HG02870 (cell line): ENCODE measurements around the gene CHRNA1.

Source experiments
- ATAC-seq: cut with Tn5 transposase; IDR thresholded peaks from one replicate; pipeline ENCODE4 v1.9.1; 2021; ENCODE audit warnings: mild to moderate bottlenecking, moderate library complexity; ENCODE audit not compliant: unreplicated experiment

The CHRNA1 gene

DNA sequence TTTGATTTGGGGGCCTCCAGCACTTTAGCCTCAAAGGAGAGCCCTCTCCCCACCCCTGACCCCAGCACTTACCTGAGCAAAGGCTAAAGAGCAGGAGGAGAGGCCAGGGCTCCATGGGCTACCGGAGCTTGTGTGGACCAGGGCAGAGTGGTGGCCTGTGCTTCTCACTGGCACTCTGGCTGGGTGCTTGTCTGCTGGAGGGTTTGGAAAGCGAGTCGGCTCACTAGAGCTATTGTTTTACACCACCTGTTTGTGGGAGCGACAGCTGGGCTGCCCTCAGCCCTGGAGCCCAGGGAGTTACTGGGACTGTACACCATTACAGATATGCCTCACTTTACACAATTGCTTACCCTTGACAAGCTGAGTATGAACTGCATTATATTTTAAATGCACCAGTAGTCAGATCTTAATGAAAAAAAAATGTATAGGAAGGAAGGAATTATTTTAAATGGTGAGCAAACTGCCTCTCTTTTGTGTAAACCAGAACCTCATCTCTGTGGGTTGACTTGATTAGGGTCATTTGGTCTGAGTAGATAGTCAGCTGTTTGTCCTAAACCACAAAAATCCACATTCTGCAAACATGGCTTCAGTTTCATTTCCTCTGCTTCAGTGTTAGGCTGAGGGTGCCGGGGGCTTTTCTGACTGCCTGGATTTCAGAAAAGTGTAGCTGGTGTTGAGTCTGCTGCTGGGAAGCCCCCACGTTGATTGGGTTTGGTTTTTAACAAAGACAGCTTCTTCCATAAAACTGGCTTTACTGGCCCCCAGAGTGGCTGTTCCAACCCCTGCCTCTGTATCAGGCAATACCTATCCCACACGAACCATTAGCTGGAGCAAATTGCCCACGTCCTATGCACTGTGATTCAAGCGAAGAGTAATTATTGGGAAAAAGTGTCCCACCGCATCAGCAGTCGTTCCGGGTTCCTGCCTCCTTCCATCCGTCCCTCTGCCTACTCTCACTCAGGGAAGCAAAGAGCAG, at the start of gene CHRNA1:
Gene CHRNA1 (minus strand): TSS at position 193 of the 976 bp plus-strand sequence. CDS start 78 bp downstream, at position 115.
- no peak for ATAC-seq

DNA sequence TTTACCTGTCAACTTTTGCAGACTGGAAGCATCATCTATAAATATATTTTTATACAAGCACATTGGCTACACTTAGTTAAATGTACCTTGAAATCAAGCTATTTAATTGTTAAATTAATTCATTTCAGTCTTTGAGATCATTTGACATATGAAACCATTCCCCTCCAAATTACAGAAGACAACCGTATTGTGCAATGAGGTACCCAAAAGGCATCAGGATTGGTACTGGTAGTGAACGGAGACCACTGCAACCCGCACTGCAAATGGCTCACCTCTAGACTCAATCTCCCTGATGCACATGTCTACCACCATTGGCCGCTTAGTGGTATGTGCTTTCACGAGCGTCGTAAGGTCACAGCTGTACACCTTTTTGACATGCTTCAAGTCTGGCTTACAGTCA, 47.8 kb upstream of the CHRNA1 start:
- ATAC-seq: no peak

DNA sequence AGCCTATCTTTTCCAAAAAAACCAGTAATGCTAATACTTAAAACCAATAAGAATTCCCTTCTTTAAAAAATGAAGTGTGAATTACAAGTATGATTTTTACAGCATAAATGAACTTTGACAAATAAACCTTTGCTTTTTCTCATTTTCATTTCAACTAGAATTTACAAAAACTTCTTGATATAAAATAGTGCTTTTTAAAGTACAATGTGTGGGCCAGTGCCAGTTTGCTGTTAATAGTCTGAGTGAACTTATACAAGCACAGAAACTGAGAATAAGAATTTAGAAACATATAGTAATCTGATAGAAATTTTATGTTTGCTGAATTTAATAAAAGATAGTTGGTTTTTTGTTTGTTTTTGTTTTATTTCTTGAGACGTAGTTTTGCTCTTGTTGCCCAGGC, 43.7 kb upstream of the CHRNA1 start:
- no peak for ATAC-seq

DNA sequence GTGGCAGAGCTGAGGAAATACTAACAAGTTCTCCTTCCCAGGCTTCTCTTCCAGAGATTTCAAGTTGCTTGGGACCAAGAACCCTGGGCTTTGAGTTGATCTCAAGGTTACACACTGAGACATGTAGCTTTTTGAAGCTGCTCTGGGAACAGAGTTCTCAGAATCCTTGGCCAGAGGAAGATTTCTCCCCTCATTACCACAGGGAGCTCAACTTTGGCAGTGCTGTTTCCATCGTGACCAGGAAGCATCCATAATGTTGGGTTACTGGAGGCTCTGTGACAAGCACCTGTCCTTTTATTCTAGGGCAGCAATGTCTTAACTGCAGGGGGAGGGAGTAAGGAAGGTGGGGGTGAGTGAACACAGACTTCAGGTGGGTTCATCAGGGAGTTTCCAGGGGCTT, 41.5 kb upstream of the CHRNA1 start:
- no peak for ATAC-seq

DNA sequence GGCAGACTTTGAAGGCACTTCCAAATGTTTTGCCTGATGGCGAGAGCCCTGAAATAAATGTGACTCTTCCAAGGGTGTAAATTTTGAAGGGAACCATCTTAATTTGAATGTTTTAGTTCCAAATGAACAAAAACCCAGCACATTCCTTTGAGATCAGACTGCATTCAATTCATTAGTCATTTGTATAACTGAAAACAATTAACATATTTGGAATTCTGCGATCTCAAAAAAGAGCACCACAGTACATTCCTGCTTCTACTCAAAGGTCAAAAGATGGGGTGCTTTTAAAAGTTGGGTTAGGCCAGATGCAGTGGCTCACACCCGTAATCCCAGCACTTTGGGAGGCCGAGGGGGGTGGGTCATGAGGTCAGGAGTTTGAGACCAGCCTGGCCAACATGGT, 38.2 kb upstream of the CHRNA1 start:
- no peak for ATAC-seq

DNA sequence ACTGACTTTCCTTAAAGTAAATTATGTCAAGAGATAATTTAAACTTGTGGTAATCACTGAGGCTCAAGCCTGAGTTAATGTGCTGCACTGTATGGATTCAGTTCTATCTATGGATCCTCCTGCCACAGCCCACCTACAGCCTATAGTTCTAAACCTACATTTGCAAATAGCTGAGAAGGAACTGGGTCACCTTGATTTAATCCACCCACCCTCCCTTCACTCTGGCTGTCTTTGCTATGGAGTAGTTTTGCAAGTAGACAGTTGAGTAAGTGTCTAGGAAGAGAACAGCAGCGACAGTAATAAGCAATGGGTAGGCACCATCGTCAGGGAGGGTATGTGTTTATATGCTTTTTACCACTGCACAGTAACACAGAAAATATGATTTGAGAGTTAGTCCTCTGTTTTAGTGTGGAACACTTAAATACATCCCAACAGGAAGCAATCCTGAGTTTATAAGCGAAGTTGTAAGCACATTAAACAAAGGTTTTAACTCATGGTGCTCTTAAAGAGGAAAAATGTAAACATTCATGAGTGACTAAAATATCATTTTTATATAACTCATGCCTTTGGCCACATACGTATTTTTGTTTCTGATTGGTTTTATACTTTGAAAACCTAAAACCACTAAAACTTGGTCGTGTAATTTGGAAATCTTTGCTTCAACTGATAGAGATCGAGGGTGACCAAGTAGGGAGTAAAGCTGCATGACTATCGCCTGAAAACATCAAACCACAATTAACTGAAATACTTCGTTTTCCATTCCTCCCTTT, 36.3 kb upstream of the CHRNA1 start:
- ATAC-seq: no peak

DNA sequence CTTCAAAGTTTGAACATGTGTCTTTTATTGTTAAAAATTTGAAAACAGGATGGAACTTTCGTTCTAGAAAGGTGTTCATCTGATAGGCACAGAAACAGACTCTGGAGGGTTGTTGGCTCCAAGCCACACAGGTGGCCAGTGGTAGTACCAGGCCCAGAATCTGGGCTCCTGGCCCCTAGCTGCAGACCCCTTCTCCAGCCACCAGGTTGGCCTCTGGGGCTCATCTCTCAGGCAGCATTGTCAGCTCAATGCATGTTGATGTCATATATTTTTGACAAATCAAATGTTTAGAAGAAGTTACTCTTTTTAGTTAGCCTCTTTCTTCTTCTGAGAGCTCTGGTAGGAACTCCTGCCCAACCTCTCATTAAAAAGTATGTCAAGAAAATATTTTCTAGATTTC, 34.5 kb upstream of the CHRNA1 start:
- ATAC-seq: no peak

DNA sequence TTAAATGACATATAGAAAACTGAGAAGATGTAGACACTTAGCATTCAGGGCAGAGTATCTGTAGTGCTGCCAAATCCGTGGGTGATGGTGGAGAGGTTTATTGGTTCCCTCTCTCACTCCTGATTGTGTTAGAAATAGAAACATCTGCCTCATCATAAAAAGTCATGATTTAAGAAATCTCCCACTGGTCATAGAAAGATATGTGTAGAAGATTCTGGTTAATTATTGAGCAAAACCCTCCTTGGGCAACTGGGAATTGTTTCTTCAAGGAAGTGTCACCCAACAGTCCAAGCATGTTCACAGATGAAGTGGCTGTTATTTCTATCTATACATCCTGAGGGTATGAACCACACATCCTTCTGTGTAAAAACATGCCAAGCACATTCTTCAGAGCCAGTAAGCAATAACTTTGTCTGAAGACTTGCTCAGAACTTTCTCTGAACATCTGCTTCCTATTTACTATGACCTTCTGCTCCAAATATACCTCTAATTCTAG, 33.6 kb upstream of the CHRNA1 start:
- no peak for ATAC-seq

DNA sequence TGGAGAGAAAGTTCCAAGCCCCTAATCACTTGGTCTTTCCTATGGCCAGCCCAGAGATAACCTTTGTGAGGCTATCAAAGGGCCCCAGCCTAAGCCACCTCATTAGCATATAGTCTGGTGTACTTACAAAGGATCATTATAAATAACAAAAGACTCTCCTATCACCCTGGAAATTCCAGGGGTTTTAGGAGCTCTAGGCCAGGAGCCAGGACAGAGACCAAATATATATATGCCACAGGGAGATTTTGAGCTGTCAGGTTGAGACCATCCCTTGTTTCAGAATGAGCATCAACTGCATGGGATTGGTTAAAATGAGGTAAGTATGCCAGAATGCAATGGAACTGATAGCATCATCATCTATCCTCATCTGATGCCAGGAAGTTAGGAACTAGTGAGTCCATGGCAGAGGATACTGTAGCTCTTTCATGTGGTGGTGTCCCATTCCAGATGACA, 32.1 kb upstream of the CHRNA1 start:
- ATAC-seq: no peak

DNA sequence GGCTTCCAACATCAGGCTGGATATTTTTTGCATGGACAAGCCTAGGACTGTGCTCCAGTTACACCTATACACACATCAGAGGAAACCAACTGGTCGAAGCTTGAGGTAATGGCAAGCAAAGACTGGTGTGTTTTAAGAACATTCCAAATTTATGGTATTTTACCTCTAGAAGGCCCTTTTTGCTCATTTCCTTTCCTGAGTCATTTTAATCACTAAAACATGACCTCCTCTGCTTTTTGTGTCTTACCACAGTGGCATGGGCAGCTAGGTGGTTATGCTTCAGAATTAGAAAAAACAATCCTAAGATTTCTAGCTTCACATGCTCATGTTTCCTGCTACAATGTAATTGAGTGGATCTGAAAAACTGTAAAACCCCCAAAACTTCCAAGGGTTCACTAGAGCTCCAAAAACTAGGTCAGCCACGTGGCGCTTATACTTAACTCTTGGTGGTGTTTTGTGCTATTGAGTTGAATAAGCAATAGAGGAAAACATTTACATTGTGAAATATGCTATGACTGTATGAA, 30.6 kb upstream of the CHRNA1 start:
- no peak for ATAC-seq

DNA sequence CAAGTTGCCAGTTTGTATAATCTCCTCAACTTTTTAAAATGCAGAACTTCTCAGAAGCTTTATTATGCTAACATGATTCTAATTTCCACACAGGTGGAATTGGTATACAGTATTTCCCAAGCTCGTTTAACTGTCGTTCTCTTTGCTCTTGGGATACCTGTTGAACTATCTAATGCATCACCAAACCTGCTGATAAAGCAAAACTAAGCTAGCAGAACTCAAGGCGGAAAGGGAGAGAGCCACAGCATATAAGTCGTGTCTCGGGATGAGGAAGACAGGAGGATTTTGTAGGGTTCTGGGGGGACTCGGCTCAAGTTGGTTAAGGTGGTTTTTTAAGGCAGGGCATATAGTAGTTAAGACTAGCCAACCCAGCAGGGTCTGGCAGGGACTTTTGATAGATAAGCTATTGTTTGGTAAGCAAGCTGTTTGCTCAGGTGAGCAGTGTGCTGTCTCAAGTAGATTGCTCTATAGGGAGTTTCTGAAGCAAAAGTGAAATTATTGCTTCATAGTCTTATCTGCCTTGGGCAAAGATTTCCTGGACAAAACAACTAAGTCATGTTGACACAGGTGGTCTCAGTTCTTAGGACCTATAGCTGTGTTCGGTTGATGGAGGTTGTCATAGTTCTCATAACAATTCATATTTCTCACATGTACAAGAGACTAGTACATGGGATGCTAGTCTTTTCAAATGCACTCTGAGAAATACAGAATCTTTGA, 28.2 kb upstream of the CHRNA1 start:
- no peak for ATAC-seq

DNA sequence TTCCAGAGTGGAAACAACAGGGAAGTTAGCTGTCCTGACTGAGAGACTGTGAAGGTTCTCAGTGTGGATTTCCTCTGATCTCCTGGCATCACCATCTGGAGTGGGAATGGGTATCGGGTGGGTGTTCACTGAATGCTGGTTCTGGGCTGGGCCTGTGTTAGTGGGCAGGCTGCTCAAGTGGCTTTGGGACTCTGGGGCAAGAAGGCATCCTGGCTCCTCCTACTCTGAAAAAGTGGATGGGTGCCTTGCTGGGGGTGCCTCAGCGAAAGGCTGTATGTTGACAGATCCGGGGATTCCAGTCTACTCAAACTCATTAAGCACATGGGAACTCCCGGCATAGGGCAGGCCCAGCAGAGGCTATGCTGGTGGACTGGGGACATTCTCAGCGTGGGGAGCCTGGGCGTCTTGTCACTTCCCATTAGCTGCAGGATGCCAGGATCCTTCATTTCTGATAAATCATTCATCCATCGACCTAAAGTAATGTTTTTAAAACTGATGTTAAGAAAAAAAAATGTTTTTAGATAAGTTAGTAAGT, 27.5 kb upstream of the CHRNA1 start:
- ATAC-seq: no peak

DNA sequence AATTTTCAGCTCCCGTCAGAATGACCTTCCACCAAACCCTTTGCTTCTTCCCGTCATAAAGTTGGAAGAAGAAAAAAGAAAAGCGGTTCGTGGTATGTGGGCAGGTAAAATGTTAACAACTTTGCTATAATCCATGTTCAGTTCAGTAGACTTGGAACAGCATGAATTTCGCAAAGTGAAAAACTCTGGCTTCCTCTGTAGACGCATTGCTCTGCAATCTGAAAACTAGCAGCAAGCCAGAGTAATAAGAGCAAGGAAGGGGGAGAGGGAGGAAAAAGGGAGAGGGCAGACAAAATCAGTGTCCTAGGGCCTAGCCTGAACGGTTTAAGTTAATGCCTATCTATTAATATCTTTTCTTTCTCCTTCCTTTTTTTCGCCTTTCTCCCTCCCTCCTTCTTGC, 26.7 kb upstream of the CHRNA1 start:
- ATAC-seq: no peak

DNA sequence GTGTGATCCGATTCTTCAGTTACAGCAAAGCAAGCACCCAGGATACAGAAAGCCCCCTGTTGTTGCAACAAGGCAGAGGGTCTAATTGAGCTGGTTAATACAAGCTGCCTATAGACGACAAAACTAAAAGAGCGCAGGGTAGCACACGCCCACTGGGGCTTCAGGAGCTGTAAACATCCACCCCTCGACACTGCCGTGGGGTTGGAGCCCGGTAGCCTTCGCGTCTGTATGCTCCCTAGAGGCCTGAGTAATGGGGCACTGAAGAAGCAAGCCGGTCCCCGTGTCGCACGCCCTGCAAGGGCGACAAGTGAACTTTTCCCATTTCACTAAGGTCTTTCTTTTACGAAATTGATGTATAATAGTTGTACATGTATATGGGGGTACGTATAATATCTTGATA, 24.7 kb upstream of the CHRNA1 start:
- ATAC-seq: no peak

DNA sequence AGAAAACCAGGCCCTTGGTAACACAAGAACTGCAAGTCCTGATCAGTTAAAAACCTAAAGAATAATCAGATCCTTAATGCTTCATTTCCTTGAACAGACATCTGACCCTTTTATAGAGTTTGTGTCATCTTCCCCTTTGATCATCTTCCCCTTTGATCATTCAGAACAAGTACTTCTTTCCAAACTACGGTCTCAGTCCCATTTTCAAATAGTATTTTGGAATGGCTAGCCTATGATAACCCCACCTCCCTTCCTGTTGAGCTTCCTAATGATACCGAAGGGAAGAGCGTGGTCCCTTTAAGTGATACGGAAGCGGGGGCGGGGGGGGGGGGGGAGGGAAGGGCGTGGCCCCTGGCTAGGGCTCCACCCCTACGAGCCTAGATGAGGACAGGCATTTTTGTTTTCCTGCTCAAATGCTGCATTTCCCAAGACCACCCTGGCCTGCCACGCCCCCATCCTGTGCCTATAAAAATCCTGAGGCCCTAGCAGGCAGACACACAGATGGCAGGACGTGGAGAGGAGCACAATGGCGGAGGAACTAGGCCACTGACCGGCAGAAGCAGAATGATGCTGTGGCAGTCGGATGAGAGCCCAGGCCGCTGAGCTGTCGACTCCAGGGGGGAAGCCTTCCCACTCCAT, 24.1 kb upstream of the CHRNA1 start:
- ATAC-seq: no peak

DNA sequence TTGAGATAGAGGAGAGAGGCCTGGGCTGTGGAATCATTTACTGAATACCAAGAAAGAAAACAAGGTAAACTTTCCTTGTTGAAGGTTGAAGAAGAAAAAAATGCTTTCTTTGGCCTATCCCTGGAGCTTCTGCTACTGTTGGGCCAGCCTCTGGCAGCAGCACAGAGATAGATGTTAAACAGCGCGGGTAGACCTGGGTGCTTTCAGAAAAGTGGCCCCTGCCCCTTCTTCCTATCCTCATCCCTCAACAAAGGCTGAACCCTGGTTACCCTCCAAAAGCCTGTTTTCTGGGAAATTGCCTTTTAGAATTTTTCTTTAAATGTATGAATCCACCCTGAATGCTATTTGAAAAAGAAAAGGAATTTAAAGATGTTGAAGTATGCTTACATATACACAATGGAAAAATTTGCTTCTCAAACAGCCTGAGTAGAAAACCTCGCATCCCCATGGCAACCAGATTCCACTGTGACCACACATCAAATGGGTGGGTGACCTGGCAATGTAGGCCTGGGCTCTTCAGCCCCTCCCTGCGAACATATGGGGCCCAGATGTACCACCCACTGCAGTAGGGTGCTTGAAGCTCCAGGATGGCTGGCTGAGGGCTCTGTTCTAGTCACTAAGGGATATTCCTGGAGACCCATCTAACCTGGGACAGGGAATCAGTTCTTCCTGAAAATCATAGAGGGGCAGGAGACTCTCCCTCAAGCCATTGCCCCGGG, 23.4 kb upstream of the CHRNA1 start:
- ATAC-seq: no peak

DNA sequence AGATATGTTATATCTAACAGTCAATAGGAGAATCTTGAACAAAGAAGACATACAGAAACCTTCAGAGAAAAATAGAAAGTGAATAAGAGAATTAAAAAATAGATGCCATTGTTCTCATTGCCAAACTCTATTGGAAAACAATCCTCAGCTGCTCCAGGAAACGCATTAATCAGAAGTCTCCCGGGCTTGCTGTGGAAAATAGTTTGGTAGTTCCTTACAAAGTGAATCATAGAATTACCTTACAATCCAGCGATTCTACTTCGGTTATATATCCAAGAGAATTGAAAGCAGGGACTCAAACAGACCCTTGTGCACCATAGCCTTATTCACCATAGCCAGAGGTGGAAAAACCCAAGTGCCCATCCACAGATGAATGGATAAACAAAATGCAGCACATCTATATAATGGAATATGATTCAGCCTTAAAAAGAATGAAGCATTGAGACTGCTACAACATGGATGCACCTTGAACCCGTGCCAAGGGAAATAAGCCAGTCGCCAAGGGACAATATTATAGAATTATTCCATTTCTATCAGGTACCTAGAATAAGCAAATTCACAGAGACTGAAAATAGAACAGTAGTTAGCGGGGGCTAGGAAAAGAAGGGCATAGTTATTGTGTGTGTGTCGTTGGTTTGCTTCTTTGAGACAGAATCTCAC, 21.9 kb upstream of the CHRNA1 start:
- ATAC-seq: no peak

DNA sequence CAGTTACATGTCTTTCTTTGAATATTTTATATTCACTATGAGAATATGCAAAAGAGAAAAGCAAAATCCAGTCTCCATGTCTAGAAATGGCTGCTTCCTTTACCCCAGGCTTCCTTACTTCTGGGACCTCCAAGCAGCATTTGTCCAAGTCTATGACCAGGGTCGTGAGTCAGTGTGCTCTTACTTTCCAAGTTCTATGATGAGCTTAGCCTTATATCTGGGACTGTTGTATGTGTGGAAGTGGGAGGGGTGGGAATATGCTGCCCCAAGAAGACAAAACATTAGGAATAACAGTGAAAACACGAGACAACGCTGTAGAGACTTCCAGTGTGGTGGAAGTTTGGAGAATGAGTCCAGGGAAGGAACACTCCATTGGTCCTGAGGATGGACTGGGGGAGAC, 21.2 kb upstream of the CHRNA1 start:
- no peak for ATAC-seq

DNA sequence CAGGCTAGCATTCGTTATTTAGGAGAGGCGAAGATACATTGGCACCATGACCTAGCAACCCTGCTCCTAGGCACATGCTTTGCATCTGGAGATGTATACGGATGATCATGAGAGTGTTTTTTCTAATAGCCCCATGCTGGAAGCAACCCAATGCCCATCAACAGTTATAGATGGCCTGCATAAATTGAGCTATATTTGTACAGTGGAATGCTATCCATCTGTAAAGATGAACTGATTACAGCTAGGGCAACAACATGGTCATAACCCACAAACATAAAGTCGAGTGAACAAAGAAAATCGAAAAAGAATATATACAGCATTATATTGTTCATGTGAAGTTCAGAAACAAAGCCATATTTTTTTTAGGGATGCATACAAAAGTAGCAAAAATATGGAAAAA, 20.6 kb upstream of the CHRNA1 start:
- ATAC-seq: no peak
